NOMO-1 treated with DMSO at 0.1 percent for 48 hours (cell line): Measurements from ENCODE around the gene OMA1.
A peak's percentile ranks its signal among the peaks of the same experiment; 100 is the strongest.
"Not testable (repeated sequence)": the region's sequence is repeated elsewhere in the genome, so short reads cannot be mapped to it uniquely, and the experiment has no call there.

Source experiments
- DNase-seq: peaks from one replicate; lab custom pipeline; 2025; ENCODE audit not compliant: unreplicated experiment; lab: John Stamatoyannopoulos, UW

Gene OMA1

DNA sequence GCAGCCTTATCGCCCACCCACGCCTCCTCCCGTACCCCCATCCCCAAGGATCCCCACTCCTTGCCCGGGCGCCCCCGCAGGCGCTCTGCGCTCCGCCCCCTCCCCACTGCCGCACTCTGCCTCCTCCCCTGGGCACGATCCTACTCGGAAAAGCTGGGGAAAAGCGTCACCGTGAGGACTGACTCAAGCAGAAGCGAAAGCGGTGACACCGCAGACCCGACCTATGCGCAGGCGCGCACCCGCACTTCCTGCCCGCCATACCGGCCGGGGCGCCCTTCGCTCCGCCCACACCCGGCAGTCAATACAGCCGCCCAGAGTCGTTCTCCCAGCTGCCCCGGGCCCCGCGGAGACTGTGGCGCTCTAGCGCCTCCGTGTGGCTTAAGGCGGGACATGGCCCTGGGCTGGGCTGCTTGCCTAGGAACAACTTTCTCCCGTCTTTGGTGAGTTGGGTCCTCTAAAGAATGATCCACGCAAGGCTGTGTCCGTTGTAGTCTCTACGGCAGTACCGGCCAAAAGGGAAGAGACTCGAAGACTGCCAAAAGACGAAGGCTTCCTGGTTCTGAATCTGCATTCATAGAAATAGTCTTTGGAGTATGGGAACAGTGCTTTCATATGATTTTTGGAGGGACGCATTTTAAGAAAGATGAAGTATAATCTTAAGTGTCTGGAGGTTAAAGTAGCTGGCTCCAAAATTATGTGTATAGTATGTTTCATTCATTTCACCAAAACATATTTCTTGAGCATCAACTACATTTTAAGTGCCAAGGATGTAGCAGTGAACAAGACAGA is at the start of gene OMA1:
Gene OMA1, minus strand, starts transcription at position 207 of the 789 bp plus-strand sequence. CDS start 7,432 bp downstream, outside the sequence.
- DNase-seq: peak; percentile 98

DNA sequence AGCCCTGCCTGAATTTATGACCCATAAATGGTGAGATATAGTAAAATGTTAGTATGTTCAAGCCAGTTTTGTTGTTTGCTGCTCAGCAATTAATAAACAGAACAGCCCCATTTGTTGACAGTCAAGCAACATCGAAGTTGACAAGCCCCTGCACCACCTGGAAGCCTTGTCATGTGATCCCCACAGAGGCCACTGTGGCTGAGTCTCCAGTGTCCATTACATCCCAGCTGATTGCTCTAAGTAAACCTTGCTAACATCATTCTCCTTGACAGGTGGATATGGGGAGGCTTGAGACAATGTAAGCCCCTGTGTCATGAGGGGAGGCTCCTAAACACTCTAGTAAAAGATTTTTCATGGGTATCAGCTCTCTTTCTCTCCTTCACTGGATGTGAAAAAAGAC is 48.0 kb upstream of the OMA1 start:
- no peak for DNase-seq

DNA sequence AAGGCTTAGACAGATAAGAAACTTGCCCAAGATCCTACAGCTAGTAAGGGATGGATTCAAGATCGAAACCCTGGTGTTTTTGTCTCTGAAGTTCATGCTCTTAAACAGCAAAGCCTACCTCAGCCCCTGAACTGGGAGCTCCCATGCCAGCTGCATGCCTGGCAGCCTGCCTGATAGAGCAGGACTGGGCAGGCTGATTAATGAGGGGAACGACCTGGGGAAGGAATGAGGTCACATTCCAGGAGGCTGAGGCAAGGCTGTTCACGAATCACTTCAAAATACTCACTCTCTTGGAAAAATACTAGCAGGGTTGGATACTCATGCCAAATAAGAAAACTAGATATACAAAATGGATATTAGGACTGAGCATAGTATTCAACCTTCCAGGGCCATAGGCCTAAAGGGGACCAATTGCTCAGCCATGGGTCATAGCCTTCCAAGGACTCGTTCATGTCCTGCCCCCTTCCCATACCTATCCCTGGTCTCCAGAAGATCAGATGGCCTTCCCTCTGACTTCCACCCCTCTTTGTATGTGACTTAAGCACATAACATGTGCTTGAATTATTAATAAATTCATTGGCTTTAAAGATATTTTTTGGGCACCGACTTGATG is 46.1 kb upstream of the OMA1 start:
- no peak for DNase-seq

DNA sequence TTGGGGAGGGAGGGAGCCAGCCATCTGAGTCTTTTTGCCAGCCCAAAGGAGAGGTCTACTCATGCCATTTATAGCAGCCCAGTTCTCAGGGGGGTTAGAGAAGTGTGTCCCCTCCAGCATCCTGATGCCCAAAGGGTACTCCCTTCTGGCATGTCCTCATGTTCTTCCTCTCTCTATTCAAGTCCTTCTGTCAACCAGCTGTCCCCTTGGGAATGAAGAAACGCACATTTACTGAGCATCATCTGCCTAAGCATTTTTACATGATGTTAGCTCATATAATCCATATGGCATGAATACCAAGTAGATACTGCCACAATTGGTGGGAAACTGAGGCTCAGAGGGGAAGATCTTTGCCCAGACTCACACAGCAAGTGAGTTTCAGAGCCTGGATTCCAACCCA is 45.3 kb upstream of the OMA1 start:
- no peak for DNase-seq

DNA sequence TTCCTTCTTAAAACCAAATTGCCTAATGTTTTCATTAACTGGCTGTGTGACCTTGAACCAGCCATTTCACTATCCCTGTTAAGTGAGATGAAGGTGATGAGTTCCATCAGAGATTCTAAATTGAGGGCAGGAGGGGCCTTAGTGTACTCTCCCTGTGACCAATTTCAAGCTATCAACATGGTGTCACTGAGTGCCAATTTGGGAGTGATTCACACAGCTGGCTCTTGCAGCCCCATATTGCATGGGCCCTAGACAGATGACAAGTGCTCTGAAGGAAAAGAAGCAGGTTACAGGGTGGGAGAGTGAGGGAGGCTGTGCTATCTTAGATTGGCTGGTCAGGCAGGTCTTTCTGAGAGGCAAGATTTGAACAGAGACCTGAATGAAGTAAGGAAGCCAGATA is 43.5 kb upstream of the OMA1 start:
- DNase-seq: no peak

DNA sequence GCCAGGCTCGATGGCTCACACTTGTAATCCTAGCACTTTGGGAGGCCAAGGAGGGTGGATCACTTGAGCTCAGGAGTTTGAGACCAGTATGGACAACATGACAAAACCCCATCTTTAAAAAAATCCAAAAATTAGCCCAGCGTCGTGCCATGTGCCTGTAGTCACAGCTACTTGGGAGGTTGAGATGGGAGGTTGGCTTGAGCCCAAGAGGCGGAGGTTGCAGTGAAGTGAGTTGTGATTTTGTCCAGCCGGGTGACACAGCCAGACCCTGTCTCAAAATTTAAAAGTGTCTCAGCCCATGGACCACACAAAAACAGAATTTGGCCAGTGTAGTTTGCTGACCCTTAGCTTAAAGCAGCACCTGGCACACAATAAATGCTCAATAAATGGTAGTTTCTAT is 41.9 kb upstream of the OMA1 start:
- no peak for DNase-seq

DNA sequence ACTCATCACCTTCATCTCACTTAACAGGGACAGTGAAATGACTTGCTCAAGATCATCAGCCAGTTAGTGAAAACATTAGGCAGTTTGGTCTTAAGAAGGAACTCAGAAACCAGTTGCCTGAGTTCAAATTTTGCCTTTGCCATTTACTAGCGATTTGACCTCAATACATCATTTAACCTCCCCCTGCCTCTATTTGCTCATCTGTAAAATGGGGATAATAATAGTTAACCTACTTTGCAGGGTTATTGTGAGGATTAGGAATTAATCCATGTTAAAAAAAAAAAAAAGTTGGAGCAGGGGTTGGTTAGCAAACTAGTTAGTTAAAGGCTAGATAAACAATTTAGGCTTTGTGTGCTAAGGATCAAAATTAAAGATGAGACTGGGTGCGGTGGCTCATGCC is 41.1 kb upstream of the OMA1 start:
- DNase-seq: no peak

DNA sequence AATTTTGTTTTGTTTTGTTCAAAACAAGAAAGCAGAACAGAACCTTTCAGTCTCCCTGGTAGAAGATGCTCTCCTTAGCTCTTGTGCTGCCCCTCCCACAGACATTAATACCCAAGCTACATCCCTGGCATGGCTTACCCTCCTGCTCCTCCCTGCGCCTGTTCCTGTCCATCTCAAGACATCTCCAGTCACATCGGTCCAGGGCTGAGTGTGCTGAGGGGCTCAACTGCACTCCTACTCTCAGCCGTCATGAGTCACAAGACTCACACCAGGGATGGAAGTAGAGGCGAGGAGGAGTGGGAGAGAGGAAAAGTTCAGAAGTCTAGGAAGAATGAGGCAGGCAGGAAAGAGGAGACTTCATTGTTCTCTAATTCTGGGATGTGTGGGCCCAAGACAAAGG is 39.7 kb upstream of the OMA1 start:
- no peak for DNase-seq

DNA sequence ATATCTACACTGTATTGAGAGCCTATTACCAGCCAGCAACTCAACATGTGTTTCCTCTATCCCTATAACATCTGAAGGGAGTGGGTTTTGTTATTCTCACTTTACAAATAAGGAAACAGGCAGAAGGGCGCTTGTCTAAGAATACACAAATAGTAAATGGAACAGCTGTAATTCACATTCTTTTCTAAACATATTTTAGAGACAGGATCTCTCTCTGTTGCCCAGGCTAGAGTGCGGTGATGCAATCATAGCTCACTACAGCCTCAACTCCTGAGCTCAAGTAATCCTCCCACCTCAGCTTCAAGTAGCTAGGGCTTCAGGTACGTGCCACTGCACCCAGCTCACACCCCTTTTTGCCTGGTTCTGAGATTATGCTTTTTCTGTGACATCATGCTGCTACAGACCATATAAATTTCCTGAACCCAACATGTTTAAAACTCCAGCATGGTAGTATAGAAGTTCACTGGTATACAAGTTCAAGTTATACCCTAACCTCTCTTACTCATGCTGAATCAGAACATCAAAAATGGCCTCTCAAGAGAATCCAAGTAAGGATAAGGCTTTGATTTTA is 39.1 kb upstream of the OMA1 start:
- DNase-seq: no peak

DNA sequence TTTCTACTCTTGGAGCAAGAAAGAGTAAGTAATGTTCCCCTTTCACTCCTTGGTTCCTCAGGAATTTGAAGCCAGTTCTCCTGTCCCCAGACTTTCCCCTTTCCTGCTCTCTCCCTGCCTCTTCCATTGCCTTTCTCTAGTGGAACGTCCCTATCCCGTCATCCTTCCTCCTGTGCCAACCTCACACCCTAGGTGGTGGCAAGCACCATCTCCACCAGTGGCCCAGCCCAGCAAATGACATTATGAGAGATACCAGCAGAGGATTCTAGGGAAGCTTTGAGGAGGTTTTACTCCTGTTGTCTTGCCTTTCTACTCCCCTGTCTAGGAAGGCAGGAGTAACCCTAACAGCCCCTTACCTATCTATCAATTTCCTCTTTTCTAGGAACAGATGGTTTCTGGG is 38.6 kb upstream of the OMA1 start:
- DNase-seq: no peak

DNA sequence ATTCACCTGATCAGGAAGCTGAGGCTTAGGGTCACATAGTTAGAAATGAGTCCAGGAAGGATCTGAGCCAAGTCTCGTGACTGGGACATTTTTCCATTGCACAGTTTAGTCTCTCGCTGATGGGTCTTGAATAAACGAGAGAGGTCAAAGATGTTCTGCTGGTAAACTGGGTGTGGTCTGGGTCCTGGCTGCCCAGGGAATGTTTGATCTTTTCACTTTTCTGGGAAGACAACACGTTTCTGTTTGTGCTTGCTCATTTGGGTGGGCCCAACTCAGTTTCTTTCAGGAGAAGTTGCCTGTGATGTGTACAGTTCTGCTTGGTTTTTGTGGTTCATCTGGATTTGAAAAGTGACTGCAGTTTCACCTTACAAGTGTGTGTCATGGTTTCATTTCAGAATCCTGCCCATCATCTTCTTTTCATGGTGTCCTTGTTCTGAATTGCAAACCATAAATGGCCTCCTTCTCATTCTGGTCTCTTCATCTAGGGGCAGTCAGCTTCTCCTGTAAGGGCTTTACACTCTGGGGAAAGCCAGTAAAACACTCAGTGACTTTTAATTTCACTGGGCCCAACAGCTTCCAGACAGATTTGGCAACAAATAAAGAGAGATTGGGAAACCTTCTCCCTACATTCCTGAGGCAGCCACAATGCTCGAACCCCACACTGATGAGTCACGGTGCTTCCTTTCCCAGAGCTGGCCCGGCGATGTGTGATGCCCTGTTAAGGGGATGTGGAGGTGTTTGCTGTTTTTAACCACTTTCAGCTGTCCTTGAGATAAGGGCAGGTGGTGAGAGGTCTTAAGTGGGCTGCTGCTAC is 37.8 kb upstream of the OMA1 start:
- DNase-seq: peak; percentile 31

DNA sequence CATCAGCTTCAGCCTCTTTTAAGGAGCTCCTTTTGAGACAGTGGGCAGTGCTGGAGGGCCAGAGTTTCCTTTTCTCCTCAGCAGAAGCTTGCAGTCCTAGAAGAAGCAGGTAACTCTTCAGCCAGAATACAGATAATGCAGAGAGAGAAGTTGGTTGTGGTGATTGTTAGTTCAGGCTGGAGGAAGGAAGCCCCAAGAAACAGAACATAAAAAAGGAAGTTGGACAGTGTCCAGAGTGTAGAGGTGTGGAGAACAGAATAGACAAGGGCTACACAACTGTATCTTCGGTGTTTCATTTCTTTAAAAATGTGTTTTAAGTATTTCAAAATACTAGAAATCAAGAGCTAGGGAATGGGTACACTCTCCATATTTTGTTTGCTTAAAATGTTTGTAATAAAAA is 37.0 kb upstream of the OMA1 start:
- DNase-seq: peak; percentile 90

DNA sequence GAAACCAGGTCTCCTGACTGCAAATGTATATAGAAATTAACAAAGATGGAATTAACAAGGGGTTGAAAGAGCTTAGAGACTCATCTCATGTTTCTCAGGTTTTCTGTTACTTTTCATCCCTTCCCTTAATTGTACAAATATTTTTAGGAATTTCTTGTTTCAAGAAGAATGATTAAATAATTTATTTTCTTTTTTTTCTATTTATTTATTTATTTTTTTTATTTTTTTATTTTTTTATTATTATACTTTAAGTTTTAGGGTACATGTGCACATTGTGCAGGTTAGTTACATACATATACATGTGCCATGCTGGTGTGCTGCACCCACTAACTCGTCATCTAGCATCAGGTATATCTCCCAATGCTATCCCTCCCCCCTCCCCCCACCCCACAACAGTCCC is 35.6 kb upstream of the OMA1 start:
- not testable (repeated sequence) for DNase-seq

DNA sequence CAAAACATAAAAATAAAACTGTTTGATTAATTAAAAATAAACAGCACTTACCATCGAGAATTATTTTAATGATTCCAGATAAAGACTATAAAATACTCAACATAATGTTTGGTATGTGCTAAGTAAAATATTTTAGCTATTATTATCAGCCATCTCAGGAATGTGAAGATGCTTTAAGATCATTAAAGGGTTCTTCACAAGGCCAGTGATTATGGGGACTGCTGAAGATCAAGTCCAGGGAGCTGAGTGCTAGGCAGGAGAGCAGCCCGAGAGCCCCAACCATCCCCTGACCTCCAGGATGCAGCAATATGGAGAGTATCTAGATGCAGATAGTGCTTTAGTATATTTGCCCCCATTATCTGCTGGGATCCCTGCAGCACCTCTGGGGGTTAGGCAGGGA is 35.1 kb upstream of the OMA1 start:
- no peak for DNase-seq

DNA sequence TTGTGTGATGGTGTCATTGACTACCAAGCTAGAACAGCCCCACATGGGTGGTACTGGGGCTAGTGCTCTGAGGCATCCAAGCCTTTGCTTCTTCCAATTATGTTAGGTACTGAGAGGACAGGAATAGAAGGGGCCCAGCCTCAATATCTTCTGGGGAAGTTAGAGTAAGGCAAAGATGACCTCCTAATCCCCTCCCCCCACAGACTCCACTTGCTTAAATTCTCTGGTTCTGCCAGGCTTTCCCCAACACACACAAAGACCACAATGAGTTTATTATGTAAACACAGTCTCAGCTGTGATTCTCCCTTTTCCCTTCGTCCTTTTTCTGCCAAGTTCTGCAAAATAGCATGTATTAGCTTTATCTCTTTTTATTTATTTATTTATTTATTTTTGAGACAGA is 33.7 kb upstream of the OMA1 start:
- DNase-seq: no peak

DNA sequence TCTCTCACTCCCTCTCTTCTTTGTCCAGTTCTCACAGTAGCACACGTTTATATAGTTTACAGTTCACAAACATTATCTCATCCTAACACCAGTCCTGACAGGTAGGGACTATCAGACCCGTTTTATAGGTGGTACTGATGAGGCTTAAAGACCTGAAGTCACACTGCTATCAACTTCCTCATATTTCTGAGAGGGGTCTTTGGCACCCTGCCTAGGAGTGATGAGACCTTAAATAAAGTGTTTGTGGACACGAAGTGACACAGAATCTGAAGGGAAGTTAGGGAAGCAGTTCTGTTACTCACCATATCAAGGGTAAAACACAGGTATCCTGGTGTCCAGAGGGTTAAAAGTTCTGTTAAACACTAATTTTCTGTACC is 31.1 kb upstream of the OMA1 start:
- no peak for DNase-seq

DNA sequence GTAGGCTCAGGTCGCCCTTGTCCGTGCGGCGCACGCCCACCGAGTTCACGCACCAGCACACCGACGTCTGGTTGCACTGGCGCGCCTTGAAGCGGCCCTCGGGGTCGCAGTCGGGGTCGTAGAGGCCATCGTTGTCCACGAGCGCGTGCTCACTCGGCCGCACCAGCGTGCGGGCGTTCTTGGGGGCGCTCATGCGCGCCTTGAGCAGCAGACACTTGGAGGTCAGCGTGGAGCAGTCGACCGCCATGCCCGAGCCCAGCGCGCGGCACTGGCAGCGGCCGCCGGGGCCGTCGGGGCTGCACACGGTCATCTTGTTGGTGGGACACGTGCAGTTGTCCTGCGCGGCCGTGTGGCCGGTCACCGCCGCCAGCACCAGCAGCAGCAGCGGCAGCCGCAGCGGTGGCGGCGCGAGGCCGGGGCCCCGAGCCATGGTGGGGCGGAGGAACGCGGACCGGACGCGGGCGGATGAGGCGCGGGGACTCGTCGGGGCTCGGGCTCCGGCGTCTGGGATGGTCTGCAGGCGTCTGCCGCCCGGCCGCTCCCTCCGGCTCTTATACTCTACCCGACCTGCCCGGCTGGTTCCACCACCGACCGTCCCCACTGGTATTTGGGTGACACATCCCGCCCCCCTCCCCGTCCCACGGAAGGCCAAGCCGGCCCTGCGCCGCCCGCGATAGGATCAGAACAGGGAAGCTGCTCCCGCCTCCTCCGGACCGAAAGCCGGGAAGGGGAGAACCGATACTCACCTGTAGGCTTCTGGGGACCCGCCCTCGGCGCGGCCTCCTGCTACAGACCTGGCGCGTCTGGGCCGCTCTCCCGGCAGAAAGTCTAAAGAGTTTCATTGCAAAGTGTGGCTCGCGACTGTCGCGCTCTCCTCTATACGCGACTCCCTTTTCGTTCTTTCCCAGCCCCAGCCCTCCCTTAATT is 30.5 kb upstream of the OMA1 start, which contains the start of gene TACSTD2:
Gene TACSTD2, minus strand, starts transcription at position 526 of the 927 bp plus-strand sequence. Its CDS starts 96 bp downstream, at position 430.
- DNase-seq: no peak

DNA sequence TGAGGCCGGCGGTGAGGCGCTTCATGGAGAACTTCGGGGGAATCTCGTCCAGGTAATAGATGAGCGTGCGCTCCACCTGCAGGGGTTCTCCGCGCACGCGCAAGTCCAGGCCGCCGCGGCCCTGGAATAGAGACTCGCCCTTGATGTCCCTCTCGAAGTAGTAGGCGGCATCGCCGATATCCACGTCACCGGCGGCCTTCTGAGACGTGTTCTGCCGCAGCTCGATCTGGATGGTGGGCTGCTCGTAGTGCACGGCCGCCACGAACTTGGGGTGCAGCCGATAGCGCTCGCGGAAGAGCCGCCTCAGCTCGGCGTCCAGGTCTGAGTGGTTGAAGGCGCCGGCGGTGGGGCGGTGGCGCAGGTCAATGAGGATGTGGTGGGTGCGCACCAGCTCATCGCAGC is 29.8 kb upstream of the OMA1 start:
- no peak for DNase-seq

DNA sequence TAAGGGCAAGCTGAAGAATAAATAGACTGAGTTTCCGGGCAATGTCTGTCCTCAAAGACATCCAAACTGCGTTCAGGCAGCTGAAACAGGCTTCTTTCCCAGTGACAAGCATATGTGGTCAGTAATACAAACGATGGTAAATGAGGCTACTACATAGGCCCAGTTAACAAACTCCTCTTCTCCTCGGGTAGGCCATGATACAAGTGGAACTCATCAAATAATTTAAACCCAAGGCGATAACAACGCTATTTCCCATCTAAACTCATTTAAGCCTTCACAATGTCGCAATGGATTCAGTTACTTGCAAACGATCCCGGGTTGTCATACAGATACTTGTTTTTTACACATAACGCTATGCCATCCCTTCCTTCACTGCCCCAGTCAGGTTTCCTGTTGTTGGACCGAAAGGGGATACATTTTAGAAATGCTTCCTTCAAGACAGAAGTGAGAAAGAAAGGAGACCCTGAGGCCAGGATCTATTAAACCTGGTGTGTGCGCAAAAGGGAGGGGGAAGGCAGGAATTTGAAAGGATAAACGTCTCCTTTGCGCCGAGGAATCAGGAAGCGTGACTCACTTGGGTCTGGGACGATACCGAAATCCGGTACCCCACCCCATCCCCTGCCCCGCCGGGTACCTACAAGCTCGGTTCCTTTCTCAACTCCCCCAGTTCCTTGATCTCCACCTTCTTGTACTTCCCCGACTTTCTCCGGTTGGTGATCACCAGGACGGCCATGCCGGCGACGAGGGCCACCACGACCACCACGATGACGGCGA is 29.2 kb upstream of the OMA1 start:
- no peak for DNase-seq

DNA sequence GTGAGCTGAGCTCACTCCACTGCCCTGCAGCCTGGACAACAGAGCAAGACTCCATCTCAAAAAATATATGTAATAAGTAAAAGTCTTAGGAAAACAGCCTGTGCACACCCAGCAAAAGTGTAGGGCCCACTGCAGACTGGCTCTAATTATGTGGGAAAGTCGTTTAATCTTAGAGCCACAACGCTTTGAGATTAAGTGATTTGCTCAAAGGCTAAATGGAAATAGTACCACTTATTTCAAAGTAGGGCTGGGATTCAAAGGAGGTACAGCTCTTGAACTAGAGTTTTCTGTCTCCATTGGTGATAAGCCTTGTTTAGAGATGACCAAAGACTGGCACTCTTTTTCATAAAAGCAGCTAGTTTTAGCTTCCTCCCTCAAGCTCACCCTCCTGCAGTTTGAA is 28.3 kb upstream of the OMA1 start:
- DNase-seq: no peak
